HepG2 (cell line): Measurements from ENCODE around the gene APBB1IP. TPM values are rescaled to one million over a fixed set of nuclear protein-coding genes. Genes with fewer than 3 reads are reported as not detected.

ENCODE experiments used
- BRF2 ChIP-seq: sonication (generic); formaldehyde crosslinking; IDR thresholded peaks from 2 replicates; pipeline ENCODE4 v1.8.1; 2022; ENCODE audit warnings: mild to moderate bottlenecking, missing genetic modification reagents
- GZF1 ChIP-seq: sonication (generic); formaldehyde crosslinking; IDR thresholded peaks from 2 replicates; pipeline ENCODE4 v1.5.1; 2020; ENCODE audit warnings: mild to moderate bottlenecking, missing genetic modification reagents
- KIAA2018 ChIP-seq: sonication (generic); formaldehyde crosslinking; IDR thresholded peaks from 2 replicates; pipeline ENCODE4 v1.5.0; 2020; ENCODE audit warnings: mild to moderate bottlenecking, missing genetic modification reagents, borderline replicate concordance
- NR2F1 ChIP-seq, 2 experiments: fragments of 450-650 bp in 1 of 2; formaldehyde crosslinking in 1 of 2; IDR thresholded peaks; 2 replicates each; pipeline versions ENCODE4 v1.5.0 to v1.6.1; 2016 to 2020; ENCODE audit warnings: mild to moderate bottlenecking in 1 of 2, missing compliant biosample characterization in 1 of 2, missing genetic modification reagents in 1 of 2, moderate library complexity in 1 of 2
- SNAPC5 ChIP-seq: sonication (generic); formaldehyde crosslinking; IDR thresholded peaks from 2 replicates; pipeline ENCODE4 v1.8.1; 2023; ENCODE audit warnings: mild to moderate bottlenecking, missing genetic modification reagents, borderline replicate concordance
- ZFP36L2 ChIP-seq: sonication (generic); formaldehyde crosslinking; IDR thresholded peaks from 2 replicates; pipeline ENCODE4 v1.4.0; 2020; ENCODE audit warnings: missing genetic modification reagents
- ZNF264 ChIP-seq: sonication (generic); formaldehyde crosslinking; IDR thresholded peaks from 2 replicates; pipeline ENCODE4 v1.4.0; 2020; ENCODE audit warnings: missing genetic modification reagents
- ZNF331 ChIP-seq: sonication (generic); formaldehyde crosslinking; IDR thresholded peaks from 2 replicates; pipeline ENCODE4 v1.4.0; 2020; ENCODE audit warnings: missing genetic modification reagents
- ZNF367 ChIP-seq: sonication (generic); formaldehyde crosslinking; IDR thresholded peaks from 2 replicates; pipeline ENCODE4 v1.4.0; 2020; ENCODE audit warnings: missing genetic modification reagents, borderline replicate concordance
- ZNF468 ChIP-seq: sonication (generic); formaldehyde crosslinking; IDR thresholded peaks from 2 replicates; pipeline ENCODE4 v1.8.0; 2022; ENCODE audit warnings: mild to moderate bottlenecking, moderate library complexity, missing genetic modification reagents
- ZNF660 ChIP-seq: sonication (generic); formaldehyde crosslinking; IDR thresholded peaks from 2 replicates; pipeline ENCODE4 v1.5.1; 2020; ENCODE audit warnings: mild to moderate bottlenecking, low read depth, missing genetic modification reagents, borderline replicate concordance
- ZNF878 ChIP-seq: sonication (generic); formaldehyde crosslinking; IDR thresholded peaks from 2 replicates; pipeline ENCODE4 v1.8.1; 2023; ENCODE audit warnings: mild to moderate bottlenecking, missing genetic modification reagents, moderate library complexity
- polyA plus RNA-seq, 8 experiments: library from polyadenylated mRNA; depleted of rRNA in 3 of 8; stranded (reverse) in 7 of 8; unstranded in 1 of 8; fragments of >200 nt; fragmentation: Illumina TruSeq in 4 of 8; extraction: Trizol in 4 of 8; gene quantifications; 2 replicates each; pipeline versions ENCODE4 v1.2.1 to v1.2.3, GENCODE V29; 2011 to 2016; ENCODE audit warnings: low read depth in 4 of 8, missing spikeins in 1 of 8, mixed read lengths in 1 of 8; ENCODE audit not compliant: insufficient read depth in 1 of 8
- total RNA-seq, 5 experiments: library from RNA; depleted of rRNA; stranded (reverse); fragments of >200 nt; fragmentation: Illumina TruSeq; extraction: Trizol; gene quantifications; 2 replicates each; pipeline ENCODE4 v1.2.3, GENCODE V29; 2016; ENCODE audit warnings: low read depth in 1 of 5

Gene APBB1IP
- total and polyA plus RNA-seq, 2 of the 13 experiments (the other 11 are each of a cell fraction or from before 2014, with no cell fraction given): 0.08 TPM; not detected in 1

- TF ChIP-seq KIAA2018 (CRISPR knock-in tag) (no peak), SNAPC5 (CRISPR knock-in tag) (no peak), ZFP36L2 (CRISPR knock-in tag) (no peak), NR2F1 (CRISPR knock-in tag; IDR thresholded peaks at IDR 0.05) (no peak), BRF2 (CRISPR knock-in tag) (no peak), ZNF331 (CRISPR knock-in tag) (no peak), ZNF264 (CRISPR knock-in tag) (no peak), ZNF367 (CRISPR knock-in tag) (no peak), GZF1 (CRISPR knock-in tag) (no peak), ZNF468 (CRISPR knock-in tag) (no peak), ZNF660 (CRISPR knock-in tag) (no peak), ZNF878 (no peak)
These were observed 90.7 kb downstream of the APBB1IP start (continued) for GRCh38 chr10:26528715-26529393.
